HG03460 (cell line): Measurements from ENCODE around the gene TIMMDC1.
"Not testable (repeated sequence)": the region's sequence is repeated elsewhere in the genome, so short reads cannot be mapped to it uniquely, and the experiment has no call there.

Source experiments
- ATAC-seq: cut with Tn5 transposase; IDR thresholded peaks from one replicate; pipeline ENCODE4 v1.9.1; 2021; ENCODE audit not compliant: unreplicated experiment

The TIMMDC1 gene

GRCh38 chr3:119553823-119554415 lies 55.6 kb downstream of the TIMMDC1 start:
- ATAC-seq = no peak

GRCh38 chr3:119555309-119555735 lies 57.0 kb downstream of the TIMMDC1 start:
- no peak for ATAC-seq

DNA sequence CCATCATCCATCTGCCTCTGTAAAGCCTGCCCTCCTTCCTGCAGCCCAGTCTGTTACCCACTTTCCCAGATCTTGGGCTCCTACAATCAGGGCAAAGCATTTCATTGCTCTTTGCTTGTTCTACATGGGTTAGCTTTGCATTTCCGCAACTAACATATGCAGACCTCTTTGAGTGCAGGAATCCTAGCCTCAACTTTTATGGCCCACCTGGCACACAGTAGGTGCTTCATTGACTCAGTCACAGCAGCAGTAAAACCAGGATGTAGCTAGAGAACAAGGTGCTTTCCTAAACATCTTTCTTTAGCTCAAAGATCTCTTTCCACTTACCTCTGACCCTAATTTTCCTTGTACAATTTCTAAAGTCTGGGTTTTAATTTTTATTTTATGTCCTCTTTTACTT lies 57.6 kb downstream of the TIMMDC1 start:
- ATAC-seq = no peak

GRCh38 chr3:119557192-119557876 lies 59.0 kb downstream of the TIMMDC1 start:
- ATAC-seq = no peak

- ATAC-seq = no peak
Measured at GRCh38 chr3:119557877-119558269, 59.5 kb downstream of the TIMMDC1 start.

GRCh38 chr3:119558626-119559317 lies 60.4 kb downstream of the TIMMDC1 start:
- no peak for ATAC-seq

GRCh38 chr3:119559441-119559963 lies 61.2 kb downstream of the TIMMDC1 start, which contains the start of gene CD80:
Gene CD80, minus strand, starts transcription at chr3:119559614. Its CDS starts 1,886 bp downstream, at chr3:119557728.
- peak; percentile 51 for ATAC-seq

DNA sequence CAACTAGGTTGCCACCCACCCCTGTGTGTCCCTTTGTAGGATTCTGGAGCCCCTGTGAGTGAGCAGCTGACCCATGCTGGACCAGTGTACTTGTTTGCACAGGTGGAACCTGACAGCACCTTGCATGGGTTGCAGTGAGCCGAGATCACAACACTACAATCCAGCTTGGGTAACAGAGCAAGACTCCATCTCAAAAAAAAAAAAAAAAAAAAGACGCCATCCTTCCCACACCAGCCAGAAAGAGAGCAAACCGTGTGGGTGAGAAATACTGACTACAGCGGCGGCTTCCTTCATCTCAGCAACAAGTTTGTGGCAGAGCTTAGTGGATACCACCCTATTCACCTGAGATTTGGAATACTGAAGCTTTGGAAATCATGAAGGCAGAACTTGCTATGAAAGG lies 61.8 kb downstream of the TIMMDC1 start:
- no peak for ATAC-seq

DNA sequence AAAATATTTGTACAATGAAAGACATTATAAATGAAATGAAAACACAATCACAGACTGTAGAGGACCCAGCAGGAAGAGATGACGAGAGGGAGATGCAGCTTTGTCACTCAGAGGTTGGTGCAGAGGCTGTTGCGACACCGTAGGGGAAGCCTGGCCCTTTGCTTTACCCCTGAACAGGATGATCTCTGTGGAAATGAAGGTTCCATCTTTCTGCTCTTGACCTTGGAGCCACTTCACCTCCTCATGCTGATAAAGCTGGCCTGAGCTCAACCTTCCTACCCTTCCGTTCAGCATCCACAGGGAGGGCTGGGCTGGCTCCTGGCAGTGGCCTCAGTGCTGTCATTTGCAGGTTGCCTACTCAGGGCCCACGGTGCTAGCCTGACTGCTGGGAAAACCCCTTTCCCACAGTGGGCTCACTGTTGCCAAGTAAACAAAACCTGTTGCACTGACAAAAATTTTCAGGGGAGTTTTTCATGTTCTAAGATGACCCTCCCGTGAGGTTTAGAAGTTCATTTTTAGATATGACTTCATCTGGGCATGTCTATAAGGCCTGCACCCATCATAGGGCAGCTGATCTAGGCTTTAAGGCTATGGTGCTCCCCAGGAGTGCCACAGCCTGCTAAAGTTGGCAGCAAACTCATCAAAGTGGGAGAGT lies 64.1 kb downstream of the TIMMDC1 start:
- peak; percentile 68 for ATAC-seq

- not testable (repeated sequence) for ATAC-seq
Measured at GRCh38 chr3:119563334-119563733, 65.0 kb downstream of the TIMMDC1 start.

DNA sequence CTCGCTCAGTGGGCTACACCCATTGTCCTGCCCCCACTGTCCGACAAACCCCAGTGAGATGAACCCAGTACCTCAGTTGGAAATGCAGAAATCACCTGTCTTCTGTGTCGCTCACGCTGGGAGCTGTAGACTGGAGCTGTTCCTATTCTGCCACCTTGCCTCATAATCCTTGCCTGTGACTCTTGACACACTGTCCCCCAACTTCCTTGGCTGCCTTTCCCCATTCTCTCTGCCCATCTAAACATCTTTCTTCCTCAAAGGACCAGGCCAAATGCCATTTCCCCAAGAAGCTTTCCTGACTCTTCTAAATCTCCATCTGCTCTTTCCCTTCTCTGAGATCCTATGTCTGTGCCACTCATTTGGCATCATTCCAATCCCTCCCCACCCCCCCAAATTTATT lies 70.8 kb downstream of the TIMMDC1 start:
- no peak for ATAC-seq

- ATAC-seq = no peak
Measured at GRCh38 chr3:119570229-119570628, 71.9 kb downstream of the TIMMDC1 start.

DNA sequence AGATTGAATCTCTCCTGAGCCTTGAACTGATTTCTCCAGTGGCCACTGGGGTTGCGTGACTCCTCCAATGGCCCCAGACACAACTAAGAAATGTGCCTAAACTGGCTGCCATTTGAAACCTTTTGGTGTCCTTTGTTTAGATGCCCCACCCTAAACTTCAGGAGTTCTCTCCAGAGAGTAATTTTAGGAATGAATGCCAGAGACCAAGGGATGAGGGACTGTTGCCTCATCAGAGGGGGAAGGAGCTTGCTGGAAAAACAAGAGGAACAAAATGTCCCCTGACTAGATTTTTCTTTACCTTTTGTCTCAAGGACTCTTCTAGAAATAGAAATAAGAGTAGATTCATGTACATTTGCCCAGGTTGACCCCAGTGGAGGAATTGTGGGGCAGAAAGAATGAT lies 72.9 kb downstream of the TIMMDC1 start:
- ATAC-seq = no peak

DNA sequence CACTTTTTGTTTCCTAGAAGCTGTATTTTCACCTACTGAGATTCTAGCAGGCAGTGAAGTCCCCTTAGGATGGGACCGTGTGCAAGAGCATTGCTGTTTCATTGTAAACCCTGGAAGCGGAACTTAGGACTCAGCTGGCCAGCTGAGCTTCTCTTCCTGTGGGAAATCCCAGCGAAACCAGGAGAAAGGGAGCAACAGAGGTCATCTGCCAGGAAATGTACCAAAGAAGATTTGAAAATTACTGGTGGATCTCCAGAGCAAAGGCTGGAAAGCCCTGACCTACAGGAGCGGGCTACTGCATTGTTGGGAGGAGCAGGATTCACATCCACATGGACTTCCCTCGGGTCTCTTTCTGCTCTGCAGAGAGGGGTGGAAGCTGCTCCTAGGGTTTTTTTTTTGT lies 73.3 kb downstream of the TIMMDC1 start:
- ATAC-seq = no peak
